ENCODE data around the gene GPR17.

The GPR17 gene

GRCh38 chr2:127612111-127612822, 33.7 kb upstream of the GPR17 start:
- no peak for DNase-seq (ENCODE audit: low spot score)
- POLR2A ChIA-PET (ENCODE audit: low non-redundant PET): no interaction called here
- no peak overlapping the region for H3K27ac ChIP-seq
- TF ChIP-seq CTCF (conservative IDR thresholded peaks at IDR 0.05; ENCODE audit: low read depth): no peak
- CTCF ChIA-PET: no interaction called here

- DNase-seq (ENCODE audit: low spot score): no peak
- CTCF ChIA-PET: interaction anchor here (0.6 kb wide), 1 partner anchor 36 kb away, joined by 4 read pairs; no protein-coding TSS in a partner anchor
- no peak overlapping the region for H3K27ac ChIP-seq
- no peak for TF ChIP-seq CTCF (conservative IDR thresholded peaks at IDR 0.05; ENCODE audit: low read depth)
- POLR2A ChIA-PET (ENCODE audit: low non-redundant PET): no interaction called here
Measured at GRCh38 chr2:127614246-127614645, 31.7 kb upstream of the GPR17 start.

- ChIA-PET POLR2A (ENCODE audit: low non-redundant PET) (no interaction called here), CTCF (no interaction called here)
- no peak for DNase-seq (ENCODE audit: low spot score)
Measured at GRCh38 chr2:127614731-127615130, 31.2 kb upstream of the GPR17 start.

GRCh38 chr2:127615511-127616166, 30.3 kb upstream of the GPR17 start:
- CTCF ChIA-PET: interaction anchor here (0.6 kb wide), 1 partner anchor 16 kb away, joined by 6 read pairs; no protein-coding TSS in a partner anchor
- POLR2A ChIA-PET (ENCODE audit: low non-redundant PET): no interaction called here
- no peak for TF ChIP-seq CTCF (conservative IDR thresholded peaks at IDR 0.05; ENCODE audit: low read depth)

More at GRCh38 chr2:127614731-127615130, 31.2 kb upstream of the GPR17 start:
- H3K27ac ChIP-seq: no peak overlapping the region
- TF ChIP-seq CTCF (conservative IDR thresholded peaks at IDR 0.05; ENCODE audit: low read depth): no peak

GRCh38 chr2:127618551-127619202, 27.3 kb upstream of the GPR17 start:
- no peak for DNase-seq (ENCODE audit: low spot score)
- ChIA-PET POLR2A (ENCODE audit: low non-redundant PET) (no interaction called here), CTCF (interaction anchor here (0.6 kb wide), 1 partner anchor 84 kb away, joined by 3 read pairs; no protein-coding TSS in a partner anchor)
- H3K27ac ChIP-seq: no peak overlapping the region
- TF ChIP-seq CTCF (conservative IDR thresholded peaks at IDR 0.05; ENCODE audit: low read depth): no peak

More at GRCh38 chr2:127615511-127616166, 30.3 kb upstream of the GPR17 start:
- H3K27ac ChIP-seq: no peak overlapping the region
- no peak for DNase-seq (ENCODE audit: low spot score)

- TF ChIP-seq CTCF (conservative IDR thresholded peaks at IDR 0.05; ENCODE audit: low read depth): no peak
- H3K27ac ChIP-seq: no peak overlapping the region
- no peak for DNase-seq (ENCODE audit: low spot score)
- ChIA-PET POLR2A (ENCODE audit: low non-redundant PET) (no interaction called here), CTCF (interaction anchor here (0.6 kb wide), 1 partner anchor 56 kb away, joined by 3 read pairs; no protein-coding TSS in a partner anchor)
Measured at GRCh38 chr2:127619203-127619590, 26.8 kb upstream of the GPR17 start.
